CD4-positive, CD25-positive, alpha-beta regulatory T cell (primary cell): Measurements from ENCODE around the gene ACADSB. TPM values are rescaled to one million over a fixed set of nuclear protein-coding genes. Genes with fewer than 3 reads are reported as not detected.

ENCODE experiments used
- ATAC-seq, 2 donors: fragments of 150-1000 bp; cut with Tn5 transposase; one replicate each; pipeline ENCODE4 v1.10.0; 2021; ENCODE audit warnings: low read depth in 2 of 2, moderate number of reproducible peaks in 2 of 2, moderate library complexity in 1 of 2
- DNase-seq, 3 donors: peaks; one replicate each; pipeline versions ENCODE4 v3.0.0 to v3.0.0-alpha.2; 2012 to 2022; ENCODE audit warnings: mixed read lengths in 1 of 3
- H3K27ac ChIP-seq: one replicate; pipeline ENCODE4 v1.7.0; 2013; ENCODE audit warnings: mild to moderate bottlenecking, low read length; ENCODE audit not compliant: insufficient read depth, poor library complexity, severe bottlenecking
- H3K27me3 ChIP-seq: one replicate; pipeline ENCODE4 v1.7.0; 2013; ENCODE audit warnings: low read length; ENCODE audit not compliant: control insufficient read depth, insufficient read depth
- H3K36me3 ChIP-seq: one replicate; pipeline ENCODE4 v1.7.0; 2013; ENCODE audit warnings: mild to moderate bottlenecking, low read length, moderate library complexity; ENCODE audit not compliant: control insufficient read depth, insufficient read depth
- H3K4me1 ChIP-seq: 2 replicates; pipeline ENCODE4 v1.7.0; 2013; ENCODE audit warnings: mild to moderate bottlenecking, low read length; ENCODE audit not compliant: insufficient read depth, control insufficient read depth, poor library complexity, severe bottlenecking
- H3K4me3 ChIP-seq: one replicate; pipeline ENCODE4 v1.7.0; 2013; ENCODE audit warnings: low read depth, mild to moderate bottlenecking, low read length, moderate library complexity
- H3K9me3 ChIP-seq, 2 experiments: 1 replicate in 1 of 2; 2 replicates in 1 of 2; pipeline ENCODE4 v1.7.0; 2013; ENCODE audit warnings: low read length in 2 of 2, mild to moderate bottlenecking in 1 of 2, moderate library complexity in 1 of 2; ENCODE audit not compliant: control insufficient read depth in 2 of 2
- H3K27ac Mint-ChIP-seq, 3 donors: one replicate each; pipeline ENCODE4 v1.8.0; 2020 to 2022; ENCODE audit warnings: mild to moderate bottlenecking in 3 of 3, mixed read lengths in 3 of 3, moderate library complexity in 2 of 3
- H3K27me3 Mint-ChIP-seq: one replicate; pipeline ENCODE4 v1.8.0; 2022; ENCODE audit warnings: mild to moderate bottlenecking, mixed read lengths
- H3K36me3 Mint-ChIP-seq: one replicate; pipeline ENCODE4 v1.8.0; 2020; ENCODE audit warnings: mixed read lengths
- H3K4me1 Mint-ChIP-seq, 4 donors: one replicate each; pipeline ENCODE4 v1.8.0; 2020 to 2022; ENCODE audit warnings: mixed read lengths in 4 of 4, mild to moderate bottlenecking in 1 of 4
- H3K4me3 Mint-ChIP-seq, 4 donors: one replicate each; pipeline ENCODE4 v1.8.0; 2020 to 2022; ENCODE audit warnings: mild to moderate bottlenecking in 4 of 4, mixed read lengths in 4 of 4, moderate library complexity in 3 of 4
- H3K9me3 Mint-ChIP-seq, 7 donors: one replicate each; pipeline ENCODE4 v1.8.0; 2020 to 2022; ENCODE audit warnings: mixed read lengths in 7 of 7, mild to moderate bottlenecking in 3 of 7, moderate library complexity in 2 of 7
- polyA plus RNA-seq, 4 donors: library from polyadenylated mRNA; unstranded; fragments of 300-500 nt; fragmentation: Illumina TruSeq; gene quantifications; one replicate each; pipeline ENCODE4 v1.2.3, GENCODE V29; 2021
- total RNA-seq: library from RNA; stranded (reverse); gene quantifications from one replicate; pipeline ENCODE4 v1.2.3, GENCODE V29; 2022

Gene ACADSB
- total and polyA plus RNA-seq, 5 donors from 2014 or later, result 20.5 to 31.5 (median 27.2) TPM

GRCh38 chr10:123007558-123008354 lies 1.1 kb upstream of the ACADSB start:
- peaks cover 20 to 74% (median 52%) of the 10 kb centered on the region in 4 donors for H3K4me1 Mint-ChIP-seq
- ATAC-seq, result peak in 1 of 2 donors; percentile 9

GRCh38 chr10:123009105-123009820 lies 457 bp downstream of the ACADSB start:
- Mint-ChIP-seq H3K4me1 (peaks cover 20 to 65% (median 44%) of the 10 kb centered on the region in 4 donors), H3K27ac (peak overlapping the region; percentile 64 to 99 (median 98)), H3K4me3 (peak overlapping the region; percentile 93 to 99 (median 96)), H3K9me3 (no peaks in the 10 kb centered on the region), H3K27me3 (peaks cover 4% of the 10 kb centered on the region), H3K36me3 (peaks cover 19% of the 10 kb centered on the region)
- no peaks in the 10 kb centered on the region for H3K27me3 ChIP-seq
- peaks cover 55% of the 10 kb centered on the region for H3K4me1 ChIP-seq
- H3K36me3 ChIP-seq, result peaks cover 6% of the 10 kb centered on the region
- peak; percentile 8 to 30 (median 12) for DNase-seq
- ATAC-seq, result no peak
- peak overlapping the region; percentile 96 for H3K27ac ChIP-seq
- H3K9me3 ChIP-seq, result no peaks in the 10 kb centered on the region
- H3K4me3 ChIP-seq, result peak overlapping the region; percentile 84

More at GRCh38 chr10:123007558-123008354, 1.1 kb upstream of the ACADSB start:
- peak overlapping the region; percentile 92 for H3K4me3 ChIP-seq
- peak; percentile 31 to 81 (median 53) for DNase-seq
- H3K27ac ChIP-seq, result peak overlapping the region; percentile 96
- Mint-ChIP-seq H3K4me3 (peak overlapping the region; percentile 93 to 99 (median 96)), H3K36me3 (peaks cover 16% of the 10 kb centered on the region), H3K9me3 (no peaks in the 10 kb centered on the region), H3K27me3 (peaks cover 4% of the 10 kb centered on the region), H3K27ac (peak overlapping the region; percentile 98 to 100 (median 99))
- no peaks in the 10 kb centered on the region for H3K27me3 ChIP-seq
- peaks cover 4% of the 10 kb centered on the region for H3K36me3 ChIP-seq
- H3K4me1 ChIP-seq, result peaks cover 60% of the 10 kb centered on the region
- no peaks in the 10 kb centered on the region for H3K9me3 ChIP-seq

GRCh38 chr10:123011987-123012386 lies 3.2 kb downstream of the ACADSB start:
- ATAC-seq (no peak), DNase-seq (no peak)
- Histone ChIP-seq H3K27ac (no peak overlapping the region), H3K27me3 (no peaks in the 10 kb centered on the region), H3K9me3 (no peaks in the 10 kb centered on the region), H3K36me3 (peaks cover 3% of the 10 kb centered on the region), H3K4me3 (no peak overlapping the region), H3K4me1 (peaks cover 31% of the 10 kb centered on the region)
- Mint-ChIP-seq H3K4me1 (peaks cover 17 to 46% (median 28%) of the 10 kb centered on the region in 4 donors), H3K36me3 (peaks cover 18% of the 10 kb centered on the region), H3K27ac (no peak overlapping the region), H3K9me3 (peaks cover 0 to 2% (median 0%) of the 10 kb centered on the region in 7 donors), H3K4me3 (peak overlapping the region in 1 of 4 donors; percentile 7), H3K27me3 (peaks cover 4% of the 10 kb centered on the region)

GRCh38 chr10:123013456-123014419 lies 4.9 kb downstream of the ACADSB start:
- Mint-ChIP-seq H3K27ac (no peak overlapping the region), H3K4me3 (peak overlapping the region in 1 of 4 donors; percentile 51), H3K36me3 (peaks cover 15% of the 10 kb centered on the region), H3K4me1 (peaks cover 17 to 34% (median 21%) of the 10 kb centered on the region in 4 donors), H3K27me3 (no peaks in the 10 kb centered on the region), H3K9me3 (peaks cover 0 to 2% (median 0%) of the 10 kb centered on the region in 7 donors)
- DNase-seq (no peak), ATAC-seq (no peak)
- no peaks in the 10 kb centered on the region for H3K27me3 ChIP-seq
- H3K9me3 ChIP-seq, result no peaks in the 10 kb centered on the region
- peaks cover 3% of the 10 kb centered on the region for H3K36me3 ChIP-seq
- no peak overlapping the region for H3K4me3 ChIP-seq
- peaks cover 18% of the 10 kb centered on the region for H3K4me1 ChIP-seq
- H3K27ac ChIP-seq, result no peak overlapping the region

GRCh38 chr10:123014772-123015171 lies 6.0 kb downstream of the ACADSB start:
- no peaks in the 10 kb centered on the region for H3K27me3 Mint-ChIP-seq
- H3K9me3 ChIP-seq, result no peaks in the 10 kb centered on the region
- peaks cover 0 to 2% (median 0%) of the 10 kb centered on the region in 7 donors for H3K9me3 Mint-ChIP-seq
- H3K27ac ChIP-seq, result no peak overlapping the region
- H3K27ac Mint-ChIP-seq, result no peak overlapping the region
- no peak overlapping the region for H3K4me3 Mint-ChIP-seq
- H3K27me3 ChIP-seq, result no peaks in the 10 kb centered on the region
- H3K4me1 ChIP-seq, result peaks cover 10% of the 10 kb centered on the region
- H3K4me3 ChIP-seq, result no peak overlapping the region
- H3K4me1 Mint-ChIP-seq, result peaks cover 13 to 27% (median 17%) of the 10 kb centered on the region in 4 donors
- no peak for ATAC-seq
- peaks cover 3% of the 10 kb centered on the region for H3K36me3 ChIP-seq
- no peak for DNase-seq
- peaks cover 15% of the 10 kb centered on the region for H3K36me3 Mint-ChIP-seq

- H3K4me1 Mint-ChIP-seq, result peaks cover 0 to 13% (median 7%) of the 10 kb centered on the region in 4 donors
- H3K27ac ChIP-seq, result no peak overlapping the region
- peaks cover 3% of the 10 kb centered on the region for H3K36me3 ChIP-seq
- H3K27me3 Mint-ChIP-seq, result no peaks in the 10 kb centered on the region
- peaks cover 15% of the 10 kb centered on the region for H3K36me3 Mint-ChIP-seq
- no peak for DNase-seq
- H3K9me3 Mint-ChIP-seq, result peaks cover 0 to 2% (median 0%) of the 10 kb centered on the region in 7 donors
- H3K4me1 ChIP-seq, result no peaks in the 10 kb centered on the region
- no peak for ATAC-seq
- no peak overlapping the region for H3K27ac Mint-ChIP-seq
- H3K27me3 ChIP-seq, result no peaks in the 10 kb centered on the region
- no peaks in the 10 kb centered on the region for H3K9me3 ChIP-seq
- no peak overlapping the region for H3K4me3 ChIP-seq
- H3K4me3 Mint-ChIP-seq, result no peak overlapping the region
These were observed 7.4 kb downstream of the ACADSB start for GRCh38 chr10:123016228-123016627.
